IPS-NIHi7 (cell line): Measurements from ENCODE around the gene DSPP.
A peak's percentile ranks its signal among the peaks of the same experiment; 100 is the strongest.
"Not testable (repeated sequence)": the region's sequence is repeated elsewhere in the genome, so short reads cannot be mapped to it uniquely, and the experiment has no call there.

Source experiments
- DNase-seq: peaks from one replicate; pipeline ENCODE4 v3.0.0; 2012; ENCODE audit warnings: mixed read lengths; ENCODE audit errors: extremely low spot score

DSPP gene

DNA sequence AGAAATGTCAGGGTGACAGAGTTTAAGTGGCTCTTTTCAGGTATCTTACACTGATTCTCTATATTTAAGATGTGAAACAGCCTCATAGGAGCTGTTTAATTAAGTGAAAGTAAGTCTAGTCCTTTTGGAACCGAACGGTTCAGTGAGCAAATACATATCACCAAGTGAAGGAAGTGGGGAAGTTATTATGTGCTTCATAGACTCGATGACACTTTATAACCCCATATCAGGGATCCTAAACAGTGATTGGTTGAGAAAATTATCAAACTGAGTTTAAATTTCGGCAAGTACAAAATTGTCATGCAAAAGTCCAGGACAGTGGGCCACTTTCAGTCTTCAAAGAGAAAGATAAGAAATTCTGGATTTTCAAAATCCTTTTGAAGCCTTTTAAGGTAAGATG lies at the start of gene DSPP:
Gene DSPP (plus strand): TSS at position 301 of the 400 bp plus-strand sequence. CDS start 2,380 bp downstream, outside the sequence.
- no peak for DNase-seq

DNA sequence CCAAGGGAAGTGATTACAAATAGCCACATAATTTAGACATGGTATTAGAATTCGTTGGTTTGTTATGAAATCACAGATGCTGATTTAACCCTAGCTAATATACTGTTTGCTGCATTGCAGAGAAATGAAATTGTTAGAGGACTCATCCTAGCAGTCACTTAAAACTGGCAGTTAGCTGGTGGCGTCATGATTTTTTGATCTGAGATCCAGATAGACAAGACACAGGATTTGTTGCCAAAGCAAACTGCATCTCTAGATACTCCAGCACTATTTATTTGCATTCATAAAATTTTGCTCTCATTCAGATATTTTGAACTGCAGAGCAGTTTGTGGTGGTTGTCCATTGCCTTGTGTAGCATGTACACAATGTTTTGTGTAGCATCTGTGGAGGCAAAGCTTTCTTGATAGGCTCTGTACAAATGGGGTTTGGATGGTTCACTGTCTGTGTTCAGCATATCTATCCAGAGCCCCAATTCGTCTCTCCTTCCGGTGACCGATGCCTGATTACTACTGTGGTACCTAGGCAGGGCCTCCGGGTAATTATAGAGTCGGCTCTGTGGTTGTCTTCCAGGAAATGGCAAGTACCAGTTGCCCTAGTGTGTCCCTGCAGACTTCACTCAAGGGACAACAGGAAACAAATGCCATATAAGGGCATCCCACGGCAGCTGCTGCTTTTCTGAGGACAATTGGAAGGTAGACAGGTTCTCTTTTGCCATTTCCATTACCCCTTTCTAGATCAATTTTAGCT lies 49.1 kb upstream of the DSPP start:
- DNase-seq, result peak; percentile 63

DNA sequence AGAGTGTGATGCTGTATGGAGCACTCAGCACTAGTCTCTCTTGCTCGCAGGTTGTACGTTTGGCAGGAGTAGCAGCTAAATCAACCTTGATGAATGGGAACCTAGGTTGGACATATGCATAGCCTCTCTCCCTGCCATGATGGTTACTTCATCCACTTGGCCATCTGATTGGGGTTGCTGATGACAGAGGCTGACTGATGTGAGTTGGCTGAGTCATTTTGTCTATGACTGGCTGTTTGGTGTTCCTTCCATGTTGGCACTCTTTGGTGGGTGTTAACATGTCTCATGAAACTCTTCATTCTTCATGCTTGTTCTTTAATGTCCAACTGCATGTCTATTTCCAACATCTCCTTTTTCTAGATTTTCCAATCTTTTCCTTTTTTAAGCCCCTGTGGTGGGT lies 47.5 kb upstream of the DSPP start:
- DNase-seq, result no peak

DNA sequence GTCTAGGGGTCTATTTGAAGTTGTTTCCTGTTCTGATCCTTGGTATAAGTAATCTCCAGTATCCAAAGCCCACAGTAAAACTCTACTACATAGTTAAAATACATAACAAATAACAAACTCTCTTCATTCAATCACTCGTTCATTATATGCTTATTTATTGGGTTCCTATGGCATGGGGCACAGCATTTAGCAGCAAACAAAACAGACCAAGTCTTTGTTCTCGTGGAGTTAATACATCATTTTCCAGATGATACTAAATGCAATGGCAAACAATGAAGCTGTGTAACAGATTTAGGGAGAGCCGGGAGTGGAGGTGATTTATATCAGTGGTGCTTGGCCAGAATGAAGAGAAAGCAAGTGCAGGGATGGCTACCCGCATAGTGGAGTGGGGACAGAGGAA lies 42.6 kb upstream of the DSPP start:
- DNase-seq, result no peak

DNA sequence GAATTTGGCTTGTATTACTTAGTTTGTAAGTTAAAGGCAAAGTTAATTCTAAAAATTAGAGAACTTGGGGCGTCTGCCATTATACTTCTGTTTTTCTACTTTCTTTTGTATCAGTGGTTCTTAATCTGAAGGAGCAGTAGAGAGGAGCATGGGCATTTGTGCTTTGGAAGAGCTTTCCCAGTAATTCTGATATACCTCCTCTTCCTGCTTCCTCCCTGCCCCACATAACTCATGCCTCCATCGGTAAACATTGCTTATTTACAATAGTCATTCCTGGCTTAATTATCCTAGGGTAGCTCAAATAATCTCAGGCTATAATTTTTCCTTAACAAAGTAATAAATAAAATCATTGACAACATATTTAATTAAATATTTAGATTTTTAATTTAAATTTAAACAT lies 42.1 kb upstream of the DSPP start:
- no peak for DNase-seq

DNA sequence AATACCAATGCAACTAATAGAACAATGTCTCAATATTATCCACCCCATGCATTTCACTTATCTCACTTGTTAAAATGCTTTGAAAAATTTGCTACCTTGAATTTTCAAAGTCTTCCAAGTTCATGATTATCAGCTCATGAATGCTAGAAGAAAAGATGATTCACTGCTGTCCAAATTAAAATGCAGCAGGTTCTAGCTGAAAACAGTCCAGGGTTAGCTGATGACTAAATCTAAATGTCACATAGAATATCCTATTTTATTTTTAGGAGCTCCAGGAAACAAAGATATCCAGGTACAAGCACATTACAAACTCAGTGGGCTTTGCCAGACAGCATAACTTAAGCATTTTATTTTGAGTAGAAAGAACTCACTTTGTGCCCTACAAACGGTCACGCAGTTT lies 41.1 kb upstream of the DSPP start:
- no peak for DNase-seq

DNA sequence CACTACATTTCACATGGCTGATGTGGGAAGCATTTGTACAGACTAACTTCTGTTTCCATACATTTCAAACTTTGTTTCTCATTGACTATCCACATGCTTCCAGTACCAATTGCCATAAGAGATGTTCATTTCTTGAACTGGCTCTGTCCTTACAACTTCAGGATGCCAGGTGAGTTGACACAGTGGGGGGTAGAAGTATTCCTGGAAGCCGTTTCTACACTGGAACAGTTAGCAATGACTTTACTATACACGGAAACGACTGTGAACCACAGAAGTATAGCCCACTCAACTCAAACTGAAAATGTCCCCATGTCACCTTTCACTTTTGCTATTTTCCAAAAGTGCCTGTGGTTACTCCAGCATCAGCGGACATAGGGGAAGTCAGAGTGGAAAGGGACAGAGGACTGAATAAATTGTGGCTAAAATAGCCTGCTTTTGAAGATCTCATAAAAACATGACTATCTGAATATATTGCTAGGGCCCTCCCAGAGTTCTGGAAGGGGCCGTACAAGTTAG lies 38.0 kb upstream of the DSPP start:
- DNase-seq, result no peak

DNA sequence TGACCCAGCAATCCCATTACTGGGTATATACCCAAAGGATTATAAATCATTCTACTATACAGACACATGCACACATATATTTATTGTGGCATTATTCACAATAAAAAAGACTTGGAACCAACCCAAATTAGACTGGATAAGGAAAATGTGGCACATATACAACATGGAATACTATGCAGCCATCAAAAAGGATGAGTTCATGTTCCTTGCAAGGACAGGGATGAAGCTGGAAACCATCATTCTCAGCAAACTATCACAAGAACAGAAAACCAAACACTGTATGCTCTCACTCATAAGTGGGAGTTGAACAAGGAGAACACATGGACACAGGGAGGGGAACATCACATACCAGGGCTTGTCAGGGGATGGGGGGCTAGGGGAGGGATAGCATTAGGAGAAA lies 34.0 kb upstream of the DSPP start:
- DNase-seq, result not testable (repeated sequence)

DNA sequence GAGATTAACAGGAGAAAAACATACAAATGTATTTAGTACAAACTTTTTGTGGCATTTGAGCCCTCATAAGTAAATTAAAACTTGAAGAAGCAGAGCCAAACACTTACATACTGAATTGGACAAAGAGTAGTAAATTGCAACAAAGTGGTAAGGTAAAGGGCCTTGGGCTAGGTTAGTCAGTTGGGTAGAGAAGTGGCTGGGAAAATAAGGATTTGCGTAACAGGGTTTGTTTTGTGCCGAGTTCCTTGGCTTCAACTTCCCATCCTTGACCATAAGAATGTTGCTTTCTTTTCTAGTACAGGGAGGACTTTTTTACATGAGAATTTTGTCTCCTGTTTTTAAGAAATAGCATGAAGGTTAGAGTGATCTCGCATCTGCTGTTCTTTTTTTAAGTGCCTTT lies 33.3 kb upstream of the DSPP start:
- no peak for DNase-seq

DNA sequence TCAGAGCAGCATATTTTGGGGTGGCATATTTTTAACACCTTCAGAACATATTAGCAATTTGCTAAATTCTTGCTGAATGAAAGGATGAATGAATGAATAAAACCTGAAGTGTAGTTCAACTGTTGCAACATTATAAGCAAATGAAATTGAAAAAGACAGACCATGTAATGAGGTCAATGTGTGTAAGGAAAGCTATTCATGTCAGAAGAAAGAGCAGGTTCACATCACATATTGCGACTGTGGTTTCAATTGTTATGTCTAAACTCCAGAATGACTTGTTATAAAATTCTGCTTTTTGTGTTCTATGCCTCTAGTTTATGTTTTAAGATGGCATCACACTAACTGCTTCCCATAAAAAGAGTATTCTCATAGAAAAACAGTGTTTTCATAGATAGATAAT lies 32.9 kb upstream of the DSPP start:
- DNase-seq, result no peak

DNA sequence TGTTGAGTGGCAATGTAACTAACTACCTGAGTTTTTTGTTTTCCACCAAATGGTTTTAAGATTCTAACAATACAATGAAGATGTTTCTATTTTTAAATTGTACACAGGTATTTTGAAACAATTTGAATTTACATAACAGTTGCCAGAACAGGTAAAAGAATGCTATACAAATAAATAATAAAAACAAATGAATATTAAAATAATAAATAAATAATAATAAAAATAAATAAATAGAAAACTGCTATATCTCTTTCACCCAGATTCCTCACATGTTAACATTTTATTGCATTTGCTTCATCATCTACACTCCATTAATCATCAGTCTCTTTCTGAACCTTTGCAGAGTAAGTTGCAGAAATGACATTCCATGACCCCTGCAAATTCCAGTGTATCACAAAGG lies 32.3 kb upstream of the DSPP start:
- DNase-seq, result no peak

DNA sequence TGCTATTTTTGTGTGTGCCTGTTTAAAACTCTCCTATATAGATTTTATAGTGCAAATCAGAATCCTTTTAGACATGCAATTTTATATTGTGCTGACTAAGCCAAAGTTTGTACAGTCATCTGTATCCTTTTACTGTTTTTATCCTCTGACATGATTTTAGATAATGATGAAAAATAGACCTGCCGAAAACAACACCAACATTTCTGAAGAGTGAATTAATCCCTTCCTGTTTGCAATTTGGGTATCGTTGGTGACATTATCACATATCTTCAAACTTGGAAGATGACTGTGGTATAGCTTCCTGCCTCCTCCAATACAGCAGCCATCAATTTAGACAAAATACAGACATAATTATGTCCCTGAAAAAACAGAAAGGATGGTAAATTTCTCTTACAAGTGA lies 28.9 kb upstream of the DSPP start:
- DNase-seq, result no peak

DNA sequence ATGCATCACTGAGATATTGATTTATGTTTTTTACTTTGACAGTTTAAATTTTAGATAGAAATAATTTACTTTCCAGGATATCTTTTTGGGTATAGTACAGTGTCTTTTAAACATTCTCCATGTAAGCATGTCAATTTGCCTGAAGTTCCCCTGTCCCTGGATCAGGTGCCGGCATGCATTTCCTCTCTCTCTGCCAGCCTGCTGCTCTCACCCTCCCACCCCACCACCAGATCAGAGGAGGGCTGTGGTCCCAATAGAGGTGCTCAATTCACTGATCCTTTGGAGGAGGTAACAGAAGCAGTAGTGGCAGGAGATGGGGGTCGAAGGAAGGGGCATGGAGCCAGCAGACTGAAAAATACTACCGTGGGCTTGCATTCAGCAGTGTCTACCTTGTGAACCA lies 28.3 kb upstream of the DSPP start:
- no peak for DNase-seq

DNA sequence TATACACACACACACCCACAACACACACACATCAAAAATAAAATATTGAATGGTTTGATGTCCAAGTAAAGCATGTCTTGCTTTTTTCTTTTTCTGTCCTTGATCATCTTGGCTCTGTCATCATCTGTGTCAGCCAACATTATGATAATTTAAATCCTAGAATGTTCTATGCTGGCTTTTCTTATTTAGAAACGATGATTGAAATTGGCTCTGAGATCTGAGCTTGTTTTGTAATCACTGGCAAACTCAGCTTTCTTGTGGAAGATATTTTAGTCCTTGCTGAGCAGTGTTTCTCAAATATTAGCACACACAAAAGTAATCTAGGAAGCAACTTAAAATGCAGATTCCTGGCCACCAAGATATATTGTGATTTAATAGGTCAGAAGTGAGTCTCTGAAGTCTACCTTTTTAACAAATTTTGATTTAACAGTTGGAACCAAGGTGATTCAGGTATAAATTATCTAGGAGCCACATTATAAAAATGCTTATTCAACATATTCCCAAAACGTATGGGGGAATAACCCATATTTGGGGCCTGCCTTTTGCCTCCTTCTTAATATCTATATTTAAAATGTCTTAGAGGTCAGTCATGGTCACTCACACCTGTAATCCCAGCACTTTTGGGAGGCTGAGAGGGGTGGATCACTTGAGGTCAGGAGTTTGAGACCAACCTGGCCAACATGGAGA lies 24.0 kb upstream of the DSPP start:
- no peak for DNase-seq

DNA sequence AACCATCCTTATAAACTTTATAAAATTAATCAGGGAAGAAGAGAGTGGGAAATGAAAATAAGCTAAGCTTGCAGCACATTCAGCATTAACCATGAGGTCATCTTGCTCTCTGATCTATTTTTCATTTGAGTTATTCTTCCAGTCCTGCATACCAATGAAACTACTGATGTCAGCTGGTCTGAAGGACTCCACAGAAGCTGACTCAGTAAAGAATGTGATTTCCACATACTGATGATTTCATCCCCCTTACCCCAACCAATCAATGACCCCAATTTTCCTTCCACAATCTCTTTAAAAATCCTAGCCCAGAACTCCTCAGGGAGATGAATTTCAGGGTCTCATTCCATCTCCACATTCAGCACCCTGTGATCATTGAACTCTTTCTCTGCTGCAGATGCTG lies 18.8 kb upstream of the DSPP start:
- no peak for DNase-seq

DNA sequence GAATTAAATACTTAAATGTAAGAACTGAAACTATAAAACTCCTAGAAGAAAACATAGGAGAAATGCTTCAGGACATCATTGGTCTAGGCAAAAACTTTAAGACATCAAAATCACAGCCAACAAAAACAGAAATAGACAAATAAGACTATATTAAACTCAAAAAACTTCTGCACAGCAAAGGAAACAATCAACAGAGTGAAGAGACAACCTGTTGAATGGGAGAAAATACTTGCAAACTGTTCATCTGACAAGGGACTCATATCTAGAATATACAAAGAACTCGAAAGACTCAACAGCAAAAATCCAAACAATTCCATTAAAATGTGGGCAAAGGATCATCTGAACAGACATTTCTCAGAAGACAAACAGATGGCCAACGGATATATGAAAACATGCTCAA lies 16.2 kb upstream of the DSPP start:
- no peak for DNase-seq

DNA sequence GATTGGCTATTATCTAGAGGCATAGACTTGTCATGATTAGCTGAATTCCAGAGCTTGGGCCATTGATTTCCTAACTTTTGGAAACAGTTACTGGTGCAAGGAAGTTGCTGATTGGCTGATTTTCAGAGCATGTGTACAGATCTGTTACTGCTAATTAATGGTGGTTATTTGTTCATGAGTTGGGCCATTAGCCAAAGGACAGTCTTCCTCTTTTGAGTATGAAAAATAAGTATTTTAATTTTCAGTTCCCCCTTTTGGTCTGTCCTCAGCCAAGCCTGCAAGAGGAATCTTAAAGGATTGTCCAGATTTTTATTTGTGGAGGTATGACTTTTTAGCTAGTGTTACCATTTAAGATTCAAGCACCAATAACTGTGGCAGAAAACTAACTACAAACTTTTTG lies 7.0 kb upstream of the DSPP start:
- no peak for DNase-seq

DNA sequence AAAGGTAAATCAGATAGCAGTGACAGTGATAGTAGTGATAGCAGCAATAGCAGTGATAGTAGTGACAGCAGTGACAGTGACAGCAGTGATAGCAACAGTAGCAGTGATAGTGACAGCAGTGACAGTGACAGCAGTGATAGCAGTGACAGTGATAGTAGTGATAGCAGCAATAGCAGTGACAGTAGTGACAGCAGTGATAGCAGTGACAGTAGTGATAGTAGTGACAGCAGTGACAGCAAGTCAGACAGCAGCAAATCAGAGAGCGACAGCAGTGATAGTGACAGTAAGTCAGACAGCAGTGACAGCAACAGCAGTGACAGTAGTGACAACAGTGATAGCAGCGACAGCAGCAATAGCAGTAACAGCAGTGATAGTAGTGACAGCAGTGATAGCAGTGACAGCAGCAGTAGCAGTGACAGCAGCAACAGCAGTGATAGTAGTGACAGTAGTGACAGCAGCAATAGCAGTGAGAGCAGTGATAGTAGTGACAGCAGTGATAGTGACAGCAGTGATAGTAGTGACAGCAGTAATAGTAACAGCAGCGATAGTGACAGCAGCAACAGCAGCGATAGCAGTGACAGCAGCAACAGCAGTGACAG lies 6.1 kb downstream of the DSPP start:
- DNase-seq, result no peak

DNA sequence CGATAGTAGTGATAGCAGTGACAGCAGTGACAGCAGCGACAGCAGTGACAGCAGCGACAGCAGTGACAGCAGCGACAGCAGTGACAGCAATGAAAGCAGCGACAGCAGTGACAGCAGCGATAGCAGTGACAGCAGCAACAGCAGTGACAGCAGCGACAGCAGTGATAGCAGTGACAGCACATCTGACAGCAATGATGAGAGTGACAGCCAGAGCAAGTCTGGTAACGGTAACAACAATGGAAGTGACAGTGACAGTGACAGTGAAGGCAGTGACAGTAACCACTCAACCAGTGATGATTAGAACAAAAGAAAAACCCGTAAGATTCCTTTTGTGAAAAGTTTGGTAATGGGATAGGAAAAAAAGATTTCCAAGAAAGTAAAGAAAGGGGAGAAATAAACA lies 7.9 kb downstream of the DSPP start:
- no peak for DNase-seq

DNA sequence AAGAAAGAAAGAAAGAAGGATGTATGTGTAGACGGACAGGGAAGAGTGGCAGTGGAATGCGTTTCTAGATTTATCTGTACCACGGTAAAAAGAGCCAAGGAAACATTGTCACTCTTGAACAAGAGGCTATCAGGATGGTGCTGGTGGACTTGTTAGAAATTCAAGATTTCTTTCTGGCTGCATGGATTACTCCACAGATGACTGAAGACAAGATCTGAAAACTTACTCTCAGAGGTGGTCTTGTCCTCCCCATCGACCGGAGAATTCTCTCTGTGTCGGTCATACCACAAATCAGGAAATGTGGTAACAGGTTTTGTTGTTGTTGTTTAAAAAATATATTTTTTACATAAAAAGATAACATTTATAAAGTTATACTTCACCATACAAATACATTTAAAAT lies 11.8 kb downstream of the DSPP start:
- no peak for DNase-seq

DNA sequence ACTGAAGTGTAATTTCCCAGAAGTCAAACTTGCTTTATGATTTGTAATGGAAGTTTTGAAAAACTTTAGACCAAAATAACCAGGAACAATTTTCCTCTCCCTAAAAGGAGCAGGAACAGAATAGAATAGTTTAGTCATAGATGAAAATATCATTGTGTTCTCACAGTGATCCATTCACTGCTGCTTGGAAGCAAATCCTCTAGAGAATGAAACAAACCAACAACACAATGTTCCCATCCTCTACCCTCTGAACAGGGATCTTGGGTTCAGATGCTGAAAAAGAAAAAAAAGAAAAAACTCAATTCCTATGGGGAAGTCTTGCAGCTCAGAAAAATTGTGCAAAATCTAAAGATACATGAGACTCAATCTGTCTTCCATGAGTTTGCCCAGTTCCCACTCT lies 12.2 kb downstream of the DSPP start:
- DNase-seq, result no peak

DNA sequence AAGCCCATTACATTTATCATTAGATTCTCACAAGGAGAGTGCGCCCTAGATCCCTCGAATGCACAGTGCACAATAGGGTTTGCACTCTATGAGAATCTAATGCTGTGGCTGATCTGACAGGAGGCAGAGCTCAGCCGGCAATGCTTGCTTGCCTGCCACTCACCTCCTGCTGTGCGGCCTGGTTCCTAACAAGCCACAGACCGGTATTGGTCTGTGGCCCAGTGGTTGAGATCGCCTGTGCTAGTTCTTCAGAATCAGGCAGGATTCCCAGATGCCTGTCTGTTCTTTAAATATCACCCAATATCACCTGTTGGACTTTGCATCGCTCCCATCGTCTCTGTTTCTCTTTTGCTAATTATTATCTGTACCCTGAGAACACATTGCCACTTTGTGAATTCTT lies 14.0 kb downstream of the DSPP start:
- DNase-seq, result no peak

DNA sequence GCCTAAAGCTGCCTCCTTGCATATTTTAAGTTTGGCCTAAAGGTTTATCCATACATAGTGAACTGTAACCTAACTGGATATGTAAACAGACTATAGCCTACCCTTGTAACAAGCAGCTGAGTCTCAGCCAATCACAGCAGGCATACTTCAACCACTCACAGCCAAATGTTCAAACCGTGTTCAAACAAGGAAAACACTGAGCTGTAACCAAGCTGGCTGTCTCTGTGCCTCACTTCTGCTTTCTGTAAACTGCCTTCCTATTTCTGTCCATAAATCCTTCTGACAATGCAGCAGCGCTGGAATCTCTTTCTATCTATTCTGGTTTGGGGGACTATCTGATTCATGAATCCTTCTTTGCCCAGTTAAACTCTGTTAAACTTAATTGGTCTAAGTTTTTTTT lies 16.4 kb downstream of the DSPP start:
- no peak for DNase-seq
